H1 (cell line): ENCODE data around the gene TRIM71. TPM values are rescaled to one million over a fixed set of nuclear protein-coding genes. Genes with fewer than 3 reads are reported as not detected.

Experiments
- CTCF ChIA-PET: fragments of 300-600 bp; sonication (Branson Sonifier 250); formaldehyde crosslinking; loops from one replicate; lab custom pipeline; 2021; ENCODE audit not compliant: partially characterized antibody; lab: Charles Lee
- POLR2A ChIA-PET: fragments of 300-600 bp; sonication (Branson Sonifier 250); formaldehyde crosslinking; loops from one replicate; lab custom pipeline; 2021; ENCODE audit warnings: inconsistent platforms; ENCODE audit not compliant: partially characterized antibody; lab: Charles Lee
- DNase-seq, 2 experiments: peaks; one replicate each; pipeline versions ENCODE4 v3.0.0 to v3.0.0-alpha.2; 2010 to 2022; ENCODE audit warnings: low spot score in 2 of 2, low read depth in 1 of 2, mixed read lengths in 1 of 2
- FAIRE-seq: peaks from 2 replicates; lab custom pipeline; 2011; peaks lifted over from hg19 to GRCh38; lab: Jason Lieb, UNC
- H2AFZ ChIP-seq: 2 replicates; pipeline ENCODE4 v1.8.1; 2012; ENCODE audit warnings: low read length, inconsistent platforms
- H2AK5ac ChIP-seq: 2 replicates; pipeline ENCODE4 v1.6.1; 2013; ENCODE audit warnings: low read depth, low read length
- H2BK120ac ChIP-seq: replicated peaks from 2 replicates; pipeline ENCODE3; 2013; ENCODE audit warnings: low read depth, low read length, inconsistent platforms
- H2BK12ac ChIP-seq: 2 replicates; pipeline ENCODE4 v1.6.1; 2013; ENCODE audit warnings: low read depth, low read length
- H2BK15ac ChIP-seq: 2 replicates; pipeline ENCODE4 v1.6.1; 2013; ENCODE audit warnings: low read length
- H2BK20ac ChIP-seq: 2 replicates; pipeline ENCODE4 v1.6.1; 2013; ENCODE audit warnings: low read length
- H2BK5ac ChIP-seq: 2 replicates; pipeline ENCODE4 v1.6.1; 2013; ENCODE audit warnings: low read depth, low read length
- H3K14ac ChIP-seq: 2 replicates; pipeline ENCODE4 v1.6.1; 2013; ENCODE audit warnings: inconsistent platforms; ENCODE audit not compliant: insufficient read length
- H3K18ac ChIP-seq: 2 replicates; pipeline ENCODE4 v1.6.1; 2013; ENCODE audit warnings: low read length; ENCODE audit errors: extremely low read depth
- H3K23ac ChIP-seq: 2 replicates; pipeline ENCODE4 v1.6.1; 2013; ENCODE audit warnings: inconsistent platforms; ENCODE audit not compliant: insufficient read length
- H3K23me2 ChIP-seq: 2 replicates; pipeline ENCODE4 v1.6.1; 2013; ENCODE audit warnings: low read depth, low read length
- H3K27ac ChIP-seq: 2 replicates; pipeline ENCODE4 v1.6.1; 2011; ENCODE audit warnings: low read depth, low read length, inconsistent platforms
- H3K27me3 ChIP-seq, 4 experiments: replicated peaks in 1 of 4; 1 replicate in 1 of 4; 2 replicates in 3 of 4; pipeline versions ENCODE4 v1.6.1 to v1.8.1; 2011 to 2013; ENCODE audit warnings: low read length in 3 of 4, mild to moderate bottlenecking in 3 of 4, inconsistent platforms in 2 of 4, mixed read lengths in 2 of 4, moderate library complexity in 1 of 4; ENCODE audit not compliant: control insufficient read depth in 3 of 4, insufficient read depth in 3 of 4; ENCODE audit errors: extremely low read depth in 1 of 4
- H3K36me3 ChIP-seq, 4 experiments: 2 replicates each; pipeline versions ENCODE4 v1.6.1 to v1.8.1; 2011 to 2013; ENCODE audit warnings: mild to moderate bottlenecking in 4 of 4, low read length in 3 of 4, moderate library complexity in 2 of 4, control low read depth in 1 of 4, inconsistent platforms in 1 of 4; ENCODE audit not compliant: insufficient read depth in 4 of 4, control insufficient read depth in 2 of 4
- H3K4ac ChIP-seq: replicated peaks from 2 replicates; pipeline ENCODE3; 2013; ENCODE audit warnings: low read length, low read depth, mixed read lengths, inconsistent platforms; ENCODE audit not compliant: insufficient read length
- H3K4me1 ChIP-seq, 4 experiments: replicated peaks in 1 of 4; 1 replicate in 1 of 4; 2 replicates in 3 of 4; pipeline versions ENCODE4 v1.6.1 to v1.8.1; 2011 to 2013; ENCODE audit warnings: low read length in 3 of 4, inconsistent platforms in 2 of 4, mixed read lengths in 1 of 4; ENCODE audit not compliant: insufficient read depth in 4 of 4, control insufficient read depth in 3 of 4
- H3K4me2 ChIP-seq, 2 experiments: 2 replicates each; pipeline versions ENCODE4 v1.6.1 to v1.8.1; 2011 to 2013; ENCODE audit warnings: low read depth in 2 of 2, low read length in 2 of 2, control low read depth in 1 of 2, inconsistent platforms in 1 of 2, mild to moderate bottlenecking in 1 of 2; ENCODE audit not compliant: insufficient read depth in 1 of 2
- H3K4me3 ChIP-seq, 4 experiments: fragments of 200-600, 300-600 bp in 1 of 4; sonication (generic), shearing (Covaris generic), sonication (Bioruptor Twin) in 1 of 4; 2 replicates each; pipeline versions ENCODE4 v1.5.1 to v1.8.1; 2011 to 2016; ENCODE audit warnings: low read length in 4 of 4, low read depth in 3 of 4, control low read depth in 2 of 4, inconsistent platforms in 2 of 4, mild to moderate bottlenecking in 2 of 4, mixed read lengths in 1 of 4, moderate library complexity in 1 of 4; ENCODE audit not compliant: insufficient read depth in 2 of 4; ENCODE audit errors: extremely low read depth in 1 of 4
- H3K56ac ChIP-seq: replicated peaks from 2 replicates; pipeline ENCODE3; 2013; ENCODE audit warnings: low read depth, mild to moderate bottlenecking, mixed read lengths, low read length, inconsistent platforms; ENCODE audit not compliant: insufficient read length
- H3K79me1 ChIP-seq: 2 replicates; pipeline ENCODE4 v1.6.1; 2013; ENCODE audit warnings: low read depth, low read length, control low read depth
- H3K79me2 ChIP-seq, 2 experiments: 2 replicates each; pipeline versions ENCODE4 v1.6.1 to v1.8.1; 2012 to 2013; ENCODE audit warnings: low read length in 2 of 2, mild to moderate bottlenecking in 2 of 2, inconsistent platforms in 1 of 2; ENCODE audit not compliant: insufficient read depth in 2 of 2, control insufficient read depth in 1 of 2
- H3K9ac ChIP-seq, 4 experiments: replicated peaks in 1 of 4; 1 replicate in 1 of 4; 2 replicates in 3 of 4; pipeline versions ENCODE4 v1.6.1 to v1.8.1; 2011 to 2013; ENCODE audit warnings: low read depth in 3 of 4, low read length in 3 of 4, control low read depth in 2 of 4, mild to moderate bottlenecking in 2 of 4, moderate library complexity in 2 of 4, inconsistent platforms in 1 of 4; ENCODE audit errors: extremely low read depth in 1 of 4
- H3K9me3 ChIP-seq, 2 experiments: 2 replicates each; pipeline versions ENCODE4 v1.6.1 to v1.8.1; 2012 to 2013; ENCODE audit warnings: mild to moderate bottlenecking in 2 of 2, moderate library complexity in 2 of 2, control low read depth in 1 of 2, inconsistent platforms in 1 of 2, low read depth in 1 of 2, low read length in 1 of 2, mixed read lengths in 1 of 2; ENCODE audit not compliant: insufficient read depth in 2 of 2
- H4K20me1 ChIP-seq, 2 experiments: replicated peaks in 1 of 2; 2 replicates each; pipeline versions ENCODE3 to v1.8.1; 2011 to 2013; ENCODE audit warnings: inconsistent platforms in 2 of 2, low read length in 2 of 2, mild to moderate bottlenecking in 1 of 2; ENCODE audit not compliant: insufficient read depth in 2 of 2, control insufficient read depth in 1 of 2
- H4K5ac ChIP-seq: 2 replicates; pipeline ENCODE4 v1.6.1; 2013; ENCODE audit warnings: low read length, low read depth, mixed read lengths, inconsistent platforms; ENCODE audit not compliant: insufficient read length
- H4K8ac ChIP-seq: 2 replicates; pipeline ENCODE4 v1.8.0; 2013; ENCODE audit warnings: mild to moderate bottlenecking, moderate library complexity, low read length, inconsistent platforms; ENCODE audit not compliant: insufficient read depth; ENCODE audit errors: extremely low read depth
- H4K91ac ChIP-seq: replicated peaks from 2 replicates; pipeline ENCODE3; 2013; ENCODE audit warnings: low read length, mixed read lengths, inconsistent platforms; ENCODE audit not compliant: insufficient read length
- ASH2L ChIP-seq: fragments of 200-600, 300-600 bp; sonication (generic); IDR thresholded peaks from one replicate; pipeline ENCODE4 v1.7.1; 2017; ENCODE audit warnings: low read length
- BACH1 ChIP-seq: IDR thresholded peaks from 2 replicates; pipeline ENCODE4 v1.6.1; 2012; ENCODE audit warnings: low read length, improper control_type of control experiment
- CHD1 ChIP-seq: IDR thresholded peaks from 2 replicates; pipeline ENCODE4 v1.6.1; 2012; ENCODE audit warnings: low read depth, low read length, improper control_type of control experiment
- CTCF ChIP-seq, 3 experiments: IDR thresholded peaks; 1 replicate in 2 of 3; 2 replicates in 1 of 3; pipeline versions ENCODE4 v1.5.1 to v1.6.1; 2011; ENCODE audit warnings: low read length in 3 of 3, mild to moderate bottlenecking in 3 of 3, inconsistent platforms in 2 of 3, low read depth in 1 of 3, moderate library complexity in 1 of 3; ENCODE audit not compliant: insufficient read depth in 1 of 3; ENCODE audit errors: control extremely low read depth in 1 of 3
- FOSL1 ChIP-seq: IDR thresholded peaks from 2 replicates; pipeline ENCODE4 v1.6.1; 2011; ENCODE audit warnings: mild to moderate bottlenecking, low read depth, low read length, moderate library complexity; ENCODE audit not compliant: insufficient read depth
- GABPA ChIP-seq: IDR thresholded peaks from 2 replicates; pipeline ENCODE4 v1.6.1; 2011; ENCODE audit warnings: mild to moderate bottlenecking, low read length, moderate library complexity, borderline replicate concordance; ENCODE audit not compliant: insufficient read depth
- MAFK ChIP-seq: IDR thresholded peaks from 2 replicates; pipeline ENCODE4 v1.6.1; 2012; ENCODE audit warnings: low read depth, mild to moderate bottlenecking, improper control_type of control experiment, low read length
- POLR2A ChIP-seq, 2 experiments: IDR thresholded peaks; 1 replicate in 1 of 2; 2 replicates in 1 of 2; pipeline ENCODE4 v1.6.1; 2011; ENCODE audit warnings: low read depth in 2 of 2, low read length in 2 of 2, mild to moderate bottlenecking in 2 of 2; ENCODE audit errors: control extremely low read depth in 1 of 2
- SIN3A ChIP-seq, 2 experiments: IDR thresholded peaks in 1 of 2; conservative IDR thresholded peaks in 1 of 2; 2 replicates each; pipeline ENCODE4 v1.6.1; 2011 to 2012; ENCODE audit warnings: low read length in 2 of 2, improper control_type of control experiment in 1 of 2, low read depth in 1 of 2, mild to moderate bottlenecking in 1 of 2
- TCF12 ChIP-seq: IDR thresholded peaks from 2 replicates; pipeline ENCODE4 v1.6.1; 2011; ENCODE audit warnings: low read depth, mild to moderate bottlenecking, low read length
- WGBS, 2 experiments: shearing (Covaris generic) in 1 of 2; methylation state at CpG; one replicate each; pipeline versions ENCODE4 v1.1.6 to v1.1.7; 2013 to 2015; ENCODE audit warnings: low lambda C conversion rate in 2 of 2, mixed read lengths in 2 of 2, inconsistent platforms in 1 of 2, low coverage in 1 of 2, missing lambda C conversion rate in 1 of 2; ENCODE audit not compliant: insufficient replicate concordance in 2 of 2, insufficient coverage in 1 of 2, insufficient read length in 1 of 2; ENCODE audit errors: extremely low coverage in 1 of 2, missing lambda C conversion rate in 1 of 2; 5-methylcytosine and 5-hydroxymethylcytosine counted together
- polyA plus RNA-seq, 7 experiments: library from polyadenylated mRNA; depleted of rRNA in 3 of 7; stranded (reverse) in 5 of 7; unstranded in 2 of 7; fragments of >200 nt in 5 of 7; fragments of 200-250 nt in 2 of 7; gene quantifications; 1 replicate in 5 of 7; 2 replicates in 1 of 7; 4 replicates in 1 of 7; pipeline versions ENCODE4 v1.2.1 to v1.2.3, GENCODE V29; 2011 to 2013; ENCODE audit warnings: missing spikeins in 2 of 7, mixed read lengths in 2 of 7
- total RNA-seq: library from RNA; stranded (reverse); fragmentation: NEBNext Ultra II Directional; extraction: Animal tissue kit (Norgen Biotek cat#: 25700); gene quantifications from 2 replicates; pipeline ENCODE4 v1.2.1, GENCODE V29; 2021
- TF ChIP-seq, protein P1 (sequence below): IDR thresholded peaks from 2 replicates; pipeline ENCODE4 v1.6.1; 2011; ENCODE audit warnings: low read length, improper control_type of control experiment

TRIM71 gene
- total and polyA plus RNA-seq, 2 of the 8 experiments (the other 6 are each of a cell fraction or from before 2014, with no cell fraction given), result 53.7 to 293 TPM

- Histone ChIP-seq H3K4me3 (no peak overlapping the region), H4K8ac (no peak overlapping the region), H3K27me3 (no peaks in the 10 kb centered on the region), H3K14ac (no peak overlapping the region), H3K79me2 (no peaks in the 10 kb centered on the region), H2BK120ac (no peak overlapping the region), H3K4me1 (no peaks in the 10 kb centered on the region), H3K9ac (no peak overlapping the region), H2BK5ac (no peak overlapping the region), H3K4me2 (no peak overlapping the region), H3K4ac (no peak overlapping the region), H2BK15ac (no peak overlapping the region), H3K79me1 (no peaks in the 10 kb centered on the region), H2BK20ac (no peak overlapping the region), H3K23ac (no peak overlapping the region), H2BK12ac (no peak overlapping the region), H3K36me3 (no peaks in the 10 kb centered on the region), H4K5ac (no peak overlapping the region), H4K91ac (no peak overlapping the region), H3K27ac (no peak overlapping the region), H3K18ac (no peak overlapping the region), H3K56ac (no peak overlapping the region), H4K20me1 (no peaks in the 10 kb centered on the region), H2AFZ (no peak overlapping the region), H3K9me3 (no peaks in the 10 kb centered on the region), H2AK5ac (no peak overlapping the region), H3K23me2 (no peaks in the 10 kb centered on the region; the same call in 1 of the 2 replicates)
- DNase-seq (no peak), FAIRE-seq (no peak)
- ChIA-PET POLR2A (no interaction called here), CTCF (interaction anchor here (0.6 to 0.9 kb wide), 2 partner anchors 11 to 12 kb away, joined by 3 read pairs; no protein-coding TSS in a partner anchor)
- WGBS, 2 experiments, result 90% methylated on average over 7 of the region's 7 CpGs; no CpG with 5 or more reads in 1 of the 2 experiments
- TF ChIP-seq CHD1 (no peak), CTCF (IDR thresholded peaks at IDR 0.05; ENCODE audit: control extremely low read depth in 1 of 3, insufficient read depth in 1 of 3, low read depth in 1 of 3, low read length in 3 of 3) (no peak), TCF12 (no peak), BACH1 (no peak), GABPA (no peak), MAFK (no peak), SIN3A (conservative IDR thresholded peaks at IDR 0.05 in 1 of 2, IDR thresholded peaks at IDR 0.05 in 1 of 2; ENCODE audit: low read depth in 1 of 2, low read length in 2 of 2) (no peak), POLR2A (IDR thresholded peaks at IDR 0.05; ENCODE audit: control extremely low read depth in 1 of 2, low read depth in 2 of 2, low read length in 2 of 2) (no peak), ASH2L (no peak), FOSL1 (no peak)
- TF ChIP-seq, protein P1, sequence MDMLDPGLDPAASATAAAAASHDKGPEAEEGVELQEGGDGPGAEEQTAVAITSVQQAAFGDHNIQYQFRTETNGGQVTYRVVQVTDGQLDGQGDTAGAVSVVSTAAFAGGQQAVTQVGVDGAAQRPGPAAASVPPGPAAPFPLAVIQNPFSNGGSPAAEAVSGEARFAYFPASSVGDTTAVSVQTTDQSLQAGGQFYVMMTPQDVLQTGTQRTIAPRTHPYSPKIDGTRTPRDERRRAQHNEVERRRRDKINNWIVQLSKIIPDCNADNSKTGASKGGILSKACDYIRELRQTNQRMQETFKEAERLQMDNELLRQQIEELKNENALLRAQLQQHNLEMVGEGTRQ, result no peak
Measured at GRCh38 chr3:32922078-32922477, 104.3 kb downstream of the TRIM71 start.
